ENCODE measurements around the gene FHOD3. TPM values are rescaled to one million over a fixed set of nuclear protein-coding genes. Genes with fewer than 3 reads are reported as not detected.

The FHOD3 gene
- 2.3 to 3.5 TPM (median 2.8 TPM) in 5 replicates for total RNA-seq (2022; extraction: Qiagen RNA extraction; ENCODE audit: low read depth)

DNA sequence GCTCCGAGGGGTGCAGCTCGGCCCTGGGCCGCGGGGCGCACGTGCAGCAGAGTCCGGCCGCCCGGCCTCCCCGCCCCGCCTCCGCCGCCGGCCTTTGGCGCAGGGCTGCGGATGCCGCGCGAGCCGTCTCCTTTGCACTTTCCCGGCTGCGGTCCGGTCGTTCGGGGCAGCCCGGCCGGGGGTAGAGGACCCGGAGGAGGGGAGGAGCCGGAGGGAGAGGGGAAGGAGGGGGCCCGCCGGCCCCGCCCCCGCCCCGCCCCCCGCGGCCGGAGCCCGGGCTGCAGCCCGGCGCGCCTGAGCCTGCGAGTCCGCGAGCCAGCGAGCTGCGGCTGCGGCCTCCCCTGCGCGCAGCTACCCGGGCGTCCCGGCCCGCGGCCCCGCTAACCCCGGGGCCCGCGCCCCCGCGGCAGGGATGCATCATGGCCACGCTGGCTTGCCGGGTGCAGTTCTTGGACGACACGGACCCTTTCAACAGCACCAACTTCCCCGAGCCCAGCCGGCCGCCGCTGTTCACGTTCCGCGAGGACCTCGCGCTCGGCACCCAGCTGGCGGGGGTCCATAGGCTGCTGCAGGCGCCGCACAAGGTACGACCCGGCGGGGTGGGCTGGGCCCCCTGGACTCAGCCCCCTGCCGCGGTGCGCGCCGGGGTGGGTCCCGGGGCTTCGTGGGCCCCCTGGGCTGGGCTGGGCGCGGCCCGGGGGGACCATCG lies at the start of gene FHOD3:
TSS of gene FHOD3 (plus strand) at position 297 of the 709 bp plus-strand sequence. CDS start at position 420, 123 bp downstream.

DNA sequence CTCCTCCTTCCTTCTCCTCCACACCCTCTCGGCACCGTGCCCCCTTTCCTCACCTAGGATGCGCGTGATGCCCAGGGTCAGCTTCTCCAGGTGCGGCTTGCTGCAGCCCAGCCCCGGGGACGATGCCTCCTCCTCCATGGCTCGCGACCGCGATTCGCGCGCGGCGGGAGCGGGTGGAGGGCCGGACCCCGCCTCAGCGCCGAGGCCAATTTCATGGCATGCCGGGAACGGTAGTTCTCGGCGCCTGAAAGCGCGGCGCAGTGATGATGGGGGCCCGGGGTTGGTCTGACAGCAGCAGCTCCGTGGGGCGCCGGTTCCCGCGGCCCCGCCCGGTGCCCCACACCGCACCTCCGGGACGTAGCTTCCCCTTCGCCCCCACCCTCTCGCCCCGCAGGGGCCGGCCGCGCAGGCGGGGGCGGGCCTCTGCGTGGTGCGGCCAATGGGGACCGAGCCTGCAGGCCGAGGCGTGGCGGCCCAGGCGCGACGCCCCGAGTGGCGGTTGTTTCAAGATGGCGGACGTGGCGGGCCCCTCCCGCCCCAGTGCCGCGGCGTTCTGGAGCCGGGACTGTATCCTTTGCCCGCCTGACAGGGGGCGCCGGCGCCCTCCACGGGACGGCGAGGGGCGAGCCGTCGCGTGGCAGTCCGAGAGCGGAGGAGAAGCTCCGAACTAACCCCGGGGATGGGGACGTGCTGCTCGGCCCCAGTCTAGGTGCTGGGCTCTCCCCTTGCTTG lies 531.3 kb downstream of the FHOD3 start, which contains the start of the genes KIAA1328 and TPGS2:
TSS of gene KIAA1328 (plus strand) at position 498 of the 732 bp plus-strand sequence. CDS start at position 510, 12 bp downstream.
TSS of gene TPGS2 (minus strand) at position 373 of the 732 bp plus-strand sequence. CDS start at position 138, 235 bp downstream.

Other genes with a start within 250 kb of the FHOD3 start
- gene RPRD1A, start 230.2 kb upstream of the FHOD3 start, total RNA-seq (2022; extraction: Qiagen RNA extraction; ENCODE audit: low read depth): 15.4 to 25.3 TPM (median 21.5 TPM) in 5 replicates
- gene SLC39A6, start 168.4 kb upstream of the FHOD3 start, total RNA-seq (2022; extraction: Qiagen RNA extraction; ENCODE audit: low read depth): 37.5 to 62.1 TPM (median 49.2 TPM) in 5 replicates
- gene ELP2, start 167.8 kb upstream of the FHOD3 start, total RNA-seq (2022; extraction: Qiagen RNA extraction; ENCODE audit: low read depth): 28.9 to 39.0 TPM (median 34.7 TPM) in 5 replicates
- gene MOCOS, start 110.2 kb upstream of the FHOD3 start, total RNA-seq (2022; extraction: Qiagen RNA extraction; ENCODE audit: low read depth): 2.6 to 4.8 TPM (median 2.7 TPM) in 5 replicates

All from A549 treated with ZK216348 at 1 μM for 4 hours (cell line).